Glutamatergic neuron (in vitro differentiated cells): ENCODE data around the gene FAF1. TPM values are rescaled to one million over a fixed set of nuclear protein-coding genes. Genes with fewer than 3 reads are reported as not detected.

ENCODE experiments used
- DNase-seq: peaks from one replicate; pipeline ENCODE4 v3.0.0; 2022
- H3K27ac Mint-ChIP-seq: one replicate; pipeline ENCODE4 v1.8.0; 2020; ENCODE audit warnings: mild to moderate bottlenecking, mixed read lengths, inconsistent platforms; ENCODE audit not compliant: unreplicated experiment
- H3K27me3 Mint-ChIP-seq: one replicate; pipeline ENCODE4 v1.8.0; 2020; ENCODE audit warnings: mild to moderate bottlenecking, moderate library complexity, mixed read lengths, inconsistent platforms; ENCODE audit not compliant: unreplicated experiment
- H3K36me3 Mint-ChIP-seq: one replicate; pipeline ENCODE4 v1.8.0; 2020; ENCODE audit warnings: mild to moderate bottlenecking, mixed read lengths, inconsistent platforms; ENCODE audit not compliant: unreplicated experiment
- H3K4me1 Mint-ChIP-seq: one replicate; pipeline ENCODE4 v1.8.0; 2020; ENCODE audit warnings: mild to moderate bottlenecking, low read depth, mixed read lengths, inconsistent platforms; ENCODE audit not compliant: unreplicated experiment
- H3K4me3 Mint-ChIP-seq: one replicate; pipeline ENCODE4 v1.8.0; 2020; ENCODE audit warnings: mild to moderate bottlenecking, mixed read lengths, inconsistent platforms; ENCODE audit not compliant: unreplicated experiment
- H3K9me3 Mint-ChIP-seq: one replicate; pipeline ENCODE4 v1.8.0; 2020; ENCODE audit warnings: mild to moderate bottlenecking, moderate library complexity, mixed read lengths, inconsistent platforms; ENCODE audit not compliant: unreplicated experiment
- total RNA-seq: library from RNA; stranded (reverse); fragmentation: NEBNext Ultra II Directional; extraction: Animal tissue kit (Norgen Biotek cat#: 25700); gene quantifications from one replicate; pipeline ENCODE4 v1.2.1, GENCODE V29; 2021; ENCODE audit not compliant: unreplicated experiment
- TF ChIP-seq, protein P1 (sequence below): fragments of 200-600 bp; sonication (generic); IDR thresholded peaks from one replicate; pipeline ENCODE4 v1.5.0; 2021; ENCODE audit not compliant: partially characterized antibody, unreplicated experiment

Gene FAF1
- total RNA-seq, 1 donor from 2014 or later = 57.3 TPM

- no peak for DNase-seq
- peaks cover 1% of the 10 kb centered on the region for H3K27me3 Mint-ChIP-seq
- peaks cover 6% of the 10 kb centered on the region for H3K9me3 Mint-ChIP-seq
- TF ChIP-seq, protein P1, sequence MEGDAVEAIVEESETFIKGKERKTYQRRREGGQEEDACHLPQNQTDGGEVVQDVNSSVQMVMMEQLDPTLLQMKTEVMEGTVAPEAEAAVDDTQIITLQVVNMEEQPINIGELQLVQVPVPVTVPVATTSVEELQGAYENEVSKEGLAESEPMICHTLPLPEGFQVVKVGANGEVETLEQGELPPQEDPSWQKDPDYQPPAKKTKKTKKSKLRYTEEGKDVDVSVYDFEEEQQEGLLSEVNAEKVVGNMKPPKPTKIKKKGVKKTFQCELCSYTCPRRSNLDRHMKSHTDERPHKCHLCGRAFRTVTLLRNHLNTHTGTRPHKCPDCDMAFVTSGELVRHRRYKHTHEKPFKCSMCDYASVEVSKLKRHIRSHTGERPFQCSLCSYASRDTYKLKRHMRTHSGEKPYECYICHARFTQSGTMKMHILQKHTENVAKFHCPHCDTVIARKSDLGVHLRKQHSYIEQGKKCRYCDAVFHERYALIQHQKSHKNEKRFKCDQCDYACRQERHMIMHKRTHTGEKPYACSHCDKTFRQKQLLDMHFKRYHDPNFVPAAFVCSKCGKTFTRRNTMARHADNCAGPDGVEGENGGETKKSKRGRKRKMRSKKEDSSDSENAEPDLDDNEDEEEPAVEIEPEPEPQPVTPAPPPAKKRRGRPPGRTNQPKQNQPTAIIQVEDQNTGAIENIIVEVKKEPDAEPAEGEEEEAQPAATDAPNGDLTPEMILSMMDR = no peak
- H3K36me3 Mint-ChIP-seq = peaks cover 19% of the 10 kb centered on the region
- no peak overlapping the region for H3K4me3 Mint-ChIP-seq
- no peak overlapping the region for H3K27ac Mint-ChIP-seq
- H3K4me1 Mint-ChIP-seq = no peaks in the 10 kb centered on the region
Observed at GRCh38 chr1:50847303-50847702, 112.8 kb downstream of the FAF1 start.

- H3K9me3 Mint-ChIP-seq = peaks cover 6% of the 10 kb centered on the region
- no peaks in the 10 kb centered on the region for H3K27me3 Mint-ChIP-seq
- TF ChIP-seq, protein P1 = no peak
- no peak overlapping the region for H3K27ac Mint-ChIP-seq
- no peak for DNase-seq
- no peaks in the 10 kb centered on the region for H3K4me1 Mint-ChIP-seq
- H3K36me3 Mint-ChIP-seq = peaks cover 19% of the 10 kb centered on the region
- no peak overlapping the region for H3K4me3 Mint-ChIP-seq
Observed at GRCh38 chr1:50846224-50846839, 113.7 kb downstream of the FAF1 start.

DNA sequence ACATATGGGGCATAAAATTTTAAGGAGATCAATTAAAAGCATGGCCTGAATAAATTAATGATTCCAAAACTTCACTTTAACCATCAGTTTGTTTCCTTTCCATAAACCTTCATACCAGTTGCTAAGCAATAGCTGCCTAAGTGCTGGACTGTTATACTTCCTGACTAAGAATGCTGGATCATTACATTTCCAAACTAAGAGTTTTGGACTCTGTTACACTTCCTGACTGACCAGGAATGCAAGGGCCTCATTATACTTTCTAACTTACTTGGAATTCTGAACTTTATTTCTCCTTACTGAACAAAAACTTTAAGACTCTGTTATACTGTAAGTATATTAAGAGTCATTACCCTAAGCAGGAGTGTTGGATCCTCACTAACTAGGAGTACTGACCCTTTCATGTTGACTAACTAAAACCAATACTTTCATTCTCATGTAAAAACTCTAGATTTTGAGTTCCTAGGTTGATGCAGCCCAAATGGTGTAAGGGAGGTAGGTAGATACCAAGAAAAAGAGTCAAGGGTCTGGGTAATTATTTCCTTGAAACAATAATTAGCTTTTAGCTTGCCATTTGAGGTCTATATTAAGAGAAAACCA is 118.2 kb downstream of the FAF1 start:
- Mint-ChIP-seq H3K36me3 (peaks cover 5% of the 10 kb centered on the region), H3K9me3 (no peaks in the 10 kb centered on the region), H3K27me3 (no peaks in the 10 kb centered on the region), H3K27ac (no peak overlapping the region), H3K4me3 (no peak overlapping the region), H3K4me1 (no peaks in the 10 kb centered on the region)
- TF ChIP-seq, protein P1 = no peak
- no peak for DNase-seq

GRCh38 chr1:50836117-50836516 is 124.0 kb downstream of the FAF1 start:
- no peaks in the 10 kb centered on the region for H3K4me1 Mint-ChIP-seq
- H3K9me3 Mint-ChIP-seq = peaks cover 6% of the 10 kb centered on the region
- no peak overlapping the region for H3K27ac Mint-ChIP-seq

GRCh38 chr1:50833216-50833615 is 126.9 kb downstream of the FAF1 start:
- DNase-seq = no peak
- Mint-ChIP-seq H3K9me3 (peaks cover 6% of the 10 kb centered on the region), H3K4me1 (peaks cover 2% of the 10 kb centered on the region), H3K4me3 (no peak overlapping the region), H3K27me3 (peaks cover 4% of the 10 kb centered on the region), H3K36me3 (peaks cover 14% of the 10 kb centered on the region), H3K27ac (no peak overlapping the region)
- TF ChIP-seq, protein P1 = no peak

More at GRCh38 chr1:50836117-50836516, 124.0 kb downstream of the FAF1 start:
- H3K27me3 Mint-ChIP-seq = peaks cover 4% of the 10 kb centered on the region
- H3K36me3 Mint-ChIP-seq = peaks cover 10% of the 10 kb centered on the region
- no peak overlapping the region for H3K4me3 Mint-ChIP-seq
- TF ChIP-seq, protein P1 = no peak
- no peak for DNase-seq
